Measurements from ENCODE around the gene PARP9.

The PARP9 gene

DNA sequence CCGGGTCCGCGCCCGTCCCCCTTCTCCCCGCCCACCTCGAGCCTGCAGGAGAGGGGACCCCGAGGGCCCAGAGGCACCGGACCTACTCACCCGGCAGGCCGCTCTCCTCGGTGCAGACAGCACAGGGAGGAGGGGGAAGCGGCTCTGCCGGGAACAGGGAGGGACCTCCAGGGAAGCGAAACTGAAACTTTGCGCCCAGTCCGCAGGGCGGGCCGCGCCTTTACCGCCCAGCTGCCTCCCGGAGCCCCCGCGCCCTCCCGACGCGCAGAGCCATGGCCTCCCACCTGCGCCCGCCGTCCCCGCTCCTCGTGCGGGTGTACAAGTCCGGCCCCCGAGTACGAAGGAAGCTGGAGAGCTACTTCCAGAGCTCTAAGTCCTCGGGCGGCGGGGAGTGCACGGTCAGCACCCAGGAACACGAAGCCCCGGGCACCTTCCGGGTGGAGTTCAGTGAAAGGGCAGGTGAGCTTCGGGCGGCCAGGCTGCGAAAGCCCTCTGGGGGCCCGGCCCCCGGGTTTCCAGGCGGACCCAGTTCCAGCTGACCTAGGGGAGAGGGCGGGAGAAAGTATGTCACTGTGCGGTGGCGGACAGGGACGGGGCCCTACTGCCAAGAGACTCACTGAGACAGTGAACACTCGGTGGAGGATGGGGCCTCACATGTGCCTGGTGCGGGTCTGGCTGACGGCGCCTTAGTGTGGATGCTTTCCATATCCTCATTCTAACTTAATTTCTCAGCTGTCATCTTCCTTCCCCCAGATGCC lies at the start of gene PARP9, which contains the start of gene DTX3L:
Gene PARP9, minus strand, starts transcription at position 146 of the 758 bp plus-strand sequence. CDS start 4,680 bp downstream, outside the sequence.
Gene DTX3L, plus strand, starts transcription at position 184 of the 758 bp plus-strand sequence. Its CDS starts 89 bp downstream, at position 273.
- DNase-seq = peak; percentile 90

DNA sequence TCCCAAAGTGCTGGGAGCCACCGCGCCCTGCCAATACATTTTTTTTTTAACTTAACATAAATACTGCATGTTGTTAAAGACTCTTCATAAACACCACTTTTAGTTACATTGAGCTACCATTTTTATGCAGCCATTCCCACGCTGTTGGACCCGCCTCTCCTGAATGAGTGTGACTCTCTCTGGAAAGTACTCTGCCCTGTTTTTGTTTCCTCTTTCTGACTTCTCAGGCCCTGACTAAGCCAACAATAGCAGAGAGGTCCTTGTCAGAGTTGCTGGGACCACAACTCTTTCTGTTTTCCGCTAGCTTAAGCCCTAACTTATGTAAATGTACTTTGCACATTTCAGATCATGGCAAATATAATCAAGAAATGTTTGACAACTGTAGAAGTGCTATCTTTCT lies 48.6 kb upstream of the PARP9 start:
- DNase-seq = no peak

DNA sequence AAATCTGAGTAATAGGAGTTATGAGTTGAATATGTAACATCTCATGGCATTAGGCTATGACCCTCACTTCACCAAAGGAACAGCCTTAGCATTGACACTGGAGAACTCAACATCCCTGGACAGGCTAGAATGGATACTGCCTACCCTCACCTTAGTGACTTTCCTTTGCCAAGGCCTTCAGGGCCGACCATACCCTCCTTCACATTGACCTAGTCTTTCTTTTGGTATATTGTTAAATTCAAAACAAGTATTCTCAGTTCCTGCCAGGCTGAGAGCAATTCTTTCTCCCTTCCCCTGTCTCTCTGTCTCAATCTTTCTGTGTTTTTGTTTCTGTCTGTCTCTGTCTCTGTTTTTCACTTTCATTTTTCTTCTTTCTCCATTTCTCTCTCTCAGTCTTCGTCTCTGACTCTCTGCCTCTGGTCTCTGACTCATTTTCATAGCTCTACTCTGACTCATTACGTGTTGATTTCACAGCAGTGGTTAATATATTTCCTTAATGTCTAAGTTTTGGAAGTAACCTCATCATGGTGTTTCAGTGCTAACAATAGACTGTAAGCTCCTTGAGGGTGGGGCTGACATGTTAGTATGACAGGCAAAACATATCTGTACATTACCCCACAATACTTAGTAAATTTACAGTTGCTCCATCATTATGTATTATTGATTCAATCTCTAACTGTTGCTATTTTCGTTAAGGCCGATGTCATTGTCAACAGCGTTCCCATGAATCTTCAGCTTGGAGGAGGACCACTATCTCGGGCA lies 45.9 kb upstream of the PARP9 start:
- DNase-seq = no peak

DNA sequence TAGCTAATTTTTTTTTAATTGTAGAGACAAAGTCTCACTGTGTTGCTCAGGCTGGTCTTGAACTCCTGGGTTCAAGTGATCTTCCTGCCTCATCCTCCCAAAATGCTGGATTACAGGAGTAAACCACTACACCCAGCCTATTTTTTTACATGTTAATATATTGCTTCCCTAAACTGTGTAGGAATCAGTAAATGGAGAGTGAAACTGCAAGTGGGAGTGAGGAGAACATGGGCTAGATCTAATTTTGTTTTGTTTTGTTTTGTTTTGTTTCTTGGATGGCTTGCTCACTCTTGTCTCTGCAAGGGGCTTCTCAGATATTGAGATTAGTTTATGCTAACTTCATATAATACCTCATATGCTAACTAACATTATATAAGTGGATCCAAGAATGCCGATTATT lies 44.8 kb upstream of the PARP9 start:
- DNase-seq = no peak

DNA sequence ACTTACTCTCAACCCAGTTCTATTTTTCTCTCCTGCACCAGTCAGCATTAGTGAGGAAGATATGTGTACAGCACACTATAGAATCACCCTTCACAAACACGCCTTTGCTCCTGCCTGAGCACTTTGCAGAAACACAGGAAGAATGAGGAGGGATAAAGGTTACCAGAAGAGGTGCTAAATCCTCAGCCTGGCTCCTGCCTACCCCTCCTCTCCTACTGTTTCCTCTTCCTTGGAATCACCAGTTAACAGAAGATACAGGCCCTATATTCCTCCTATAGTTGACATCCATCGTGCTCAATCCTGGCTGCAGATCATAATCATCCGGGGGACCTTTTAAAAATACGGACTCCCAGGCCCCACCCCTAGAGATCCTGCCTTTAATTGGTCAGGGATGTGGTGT lies 42.2 kb upstream of the PARP9 start:
- DNase-seq = no peak

DNA sequence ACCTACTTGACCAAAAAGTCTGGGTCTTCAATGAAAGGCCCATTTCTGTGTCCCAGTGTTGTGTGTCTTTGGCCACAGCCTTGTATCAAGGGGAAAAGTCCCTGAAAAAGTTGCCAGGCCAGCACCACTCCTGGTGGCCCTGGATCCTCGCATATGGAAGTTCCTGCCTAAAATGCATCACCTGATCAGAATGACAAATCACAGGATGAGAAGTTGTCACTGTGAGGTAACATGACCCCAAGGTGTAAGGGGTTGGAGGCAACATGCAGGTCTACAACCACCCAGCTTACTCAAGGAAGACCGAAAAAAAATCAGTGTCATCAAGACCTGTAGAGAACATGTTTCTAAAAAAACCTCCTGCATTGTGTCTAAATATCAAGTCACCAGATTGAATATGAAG lies 39.0 kb upstream of the PARP9 start:
- DNase-seq = no peak

DNA sequence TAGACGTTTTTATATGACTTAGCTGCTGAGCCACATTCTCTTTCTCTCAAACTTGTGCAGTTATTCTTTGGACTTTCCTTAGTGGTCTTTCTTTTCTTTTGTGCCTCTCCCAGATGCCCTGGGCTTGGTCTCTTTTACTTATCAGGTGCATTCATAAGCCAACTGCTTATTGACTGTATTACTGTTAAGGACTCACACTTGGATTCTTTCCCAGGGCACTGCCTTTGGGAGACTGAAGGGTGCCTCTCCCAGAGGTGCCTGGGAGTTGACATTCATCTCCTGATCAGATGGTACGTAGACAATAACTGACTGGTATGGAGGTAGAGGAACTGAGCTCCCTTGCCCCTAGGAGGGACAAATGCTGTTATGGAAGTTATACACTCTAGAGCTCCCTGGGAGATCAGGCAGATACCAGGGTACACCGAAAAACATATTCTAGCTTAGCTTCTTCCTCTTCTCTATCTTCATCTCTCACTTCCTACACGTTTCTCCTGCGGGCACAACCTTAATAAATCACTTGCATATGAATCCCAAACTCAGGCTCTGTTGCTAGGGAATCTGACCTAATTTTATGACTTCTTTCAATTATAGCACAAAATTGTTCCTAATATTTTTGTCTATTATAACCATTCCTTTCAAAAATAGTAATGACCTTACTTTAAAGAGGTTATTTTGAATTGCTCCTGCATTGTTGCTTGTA lies 38.1 kb upstream of the PARP9 start:
- no peak for DNase-seq

DNA sequence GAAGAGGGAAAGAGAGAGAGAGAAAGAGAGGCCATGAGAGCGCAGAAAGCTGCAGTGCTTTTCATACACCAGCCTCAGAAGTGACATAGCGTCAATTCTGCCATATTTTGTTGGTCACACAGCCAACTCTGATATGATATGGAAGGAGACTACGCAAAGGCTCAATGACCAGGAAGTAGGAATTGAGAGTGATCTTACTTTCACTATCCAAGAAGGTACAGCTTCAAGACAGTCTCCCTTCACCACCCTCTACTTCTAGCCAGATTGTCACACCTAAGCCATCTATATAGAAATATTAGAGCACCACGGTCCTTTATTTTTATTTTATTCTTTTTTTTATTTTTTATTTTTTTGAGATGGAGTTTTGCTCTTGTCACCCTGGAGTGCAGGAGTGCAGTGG lies 34.5 kb upstream of the PARP9 start:
- no peak for DNase-seq

DNA sequence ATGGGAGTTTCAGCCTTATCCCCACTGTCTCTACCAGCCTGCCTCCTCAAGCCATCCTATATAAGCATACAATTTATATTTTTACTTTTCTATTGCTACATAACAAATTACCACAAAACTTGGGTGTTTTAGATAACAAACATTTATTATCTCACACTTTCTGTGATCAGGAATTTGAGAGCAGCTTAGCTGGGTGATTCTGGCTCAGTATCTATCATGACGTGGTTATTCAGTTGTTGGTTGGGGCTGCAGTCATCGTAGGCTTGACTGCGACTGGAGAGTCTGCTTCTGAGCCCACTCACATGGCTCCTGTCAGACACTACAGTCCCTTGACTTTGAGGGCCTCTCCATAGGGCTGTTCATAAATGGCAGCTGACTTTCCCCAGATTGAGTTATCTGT lies 34.1 kb upstream of the PARP9 start:
- no peak for DNase-seq

DNA sequence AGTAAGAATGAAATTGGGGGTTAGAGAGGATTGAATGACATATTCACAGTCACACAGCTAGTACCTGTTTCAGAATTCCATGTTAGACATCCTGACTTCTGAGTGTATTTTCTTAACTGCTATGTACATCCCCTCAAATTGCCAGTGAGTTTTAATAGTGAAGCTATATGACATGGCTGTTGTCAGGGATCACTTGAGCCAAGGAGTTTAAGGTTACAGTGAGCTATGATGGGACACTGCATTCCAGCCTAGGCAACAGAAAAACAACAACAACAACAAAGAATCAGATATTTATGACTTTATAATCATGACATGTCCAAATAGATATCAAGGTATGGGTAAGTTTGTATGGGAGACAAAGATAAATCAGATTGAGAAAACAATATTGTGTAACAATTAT lies 29.9 kb upstream of the PARP9 start:
- DNase-seq = no peak

DNA sequence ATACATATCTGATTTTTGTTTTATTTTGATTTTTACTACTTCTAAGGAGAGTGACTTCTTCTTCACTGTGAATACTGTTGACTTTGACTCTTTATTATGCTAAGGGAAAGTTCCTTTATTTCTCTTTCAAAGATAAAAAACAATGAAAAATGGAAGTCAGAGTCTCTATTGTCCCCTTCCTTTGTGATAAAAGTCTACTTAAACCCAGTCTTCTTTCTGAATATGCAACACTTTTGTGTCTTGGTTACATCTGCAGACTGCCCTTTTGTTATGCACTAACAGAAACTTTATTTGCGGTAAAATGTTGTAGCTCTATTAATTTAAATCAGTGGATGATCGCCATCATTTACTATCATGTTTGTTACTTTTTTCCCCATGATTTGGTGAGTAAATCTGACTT lies 26.5 kb upstream of the PARP9 start:
- DNase-seq = no peak

DNA sequence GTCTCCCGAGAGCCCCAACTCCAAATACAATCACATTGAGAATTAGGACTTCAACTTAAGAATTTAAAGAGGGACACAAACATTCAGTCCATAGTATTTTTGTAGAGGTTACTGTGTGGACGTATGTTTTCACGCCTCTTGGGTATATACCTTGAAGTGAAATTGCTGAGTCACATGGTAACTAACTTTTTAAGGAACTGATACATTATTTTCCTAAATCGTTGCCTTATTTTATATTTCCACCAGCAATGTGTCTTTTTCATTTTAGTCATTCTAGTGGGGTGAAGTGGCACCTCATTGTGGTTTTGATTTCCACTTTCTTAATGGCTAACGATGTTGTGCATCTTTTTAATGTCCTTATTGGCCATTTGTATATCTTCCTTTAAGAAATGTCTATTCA lies 25.2 kb upstream of the PARP9 start:
- no peak for DNase-seq

DNA sequence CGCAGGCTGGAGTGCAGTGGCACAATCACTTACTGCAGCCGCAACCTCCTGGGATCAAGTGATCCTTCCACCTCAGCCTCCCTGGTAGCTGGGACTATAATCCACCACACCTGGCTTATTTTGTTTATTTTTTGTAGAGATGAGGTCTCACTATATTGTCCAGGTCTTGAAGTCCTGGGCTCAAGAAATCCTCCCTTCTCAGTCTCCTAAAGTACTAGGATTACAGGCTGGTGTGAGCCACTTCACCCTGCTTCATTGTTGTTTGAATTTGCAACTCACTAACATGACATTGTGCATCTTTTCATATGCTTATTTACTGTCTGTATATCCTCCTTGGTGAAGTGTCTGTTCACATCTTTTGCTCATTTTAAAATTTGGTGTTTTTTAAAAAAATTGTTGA lies 23.5 kb upstream of the PARP9 start:
- DNase-seq = no peak

DNA sequence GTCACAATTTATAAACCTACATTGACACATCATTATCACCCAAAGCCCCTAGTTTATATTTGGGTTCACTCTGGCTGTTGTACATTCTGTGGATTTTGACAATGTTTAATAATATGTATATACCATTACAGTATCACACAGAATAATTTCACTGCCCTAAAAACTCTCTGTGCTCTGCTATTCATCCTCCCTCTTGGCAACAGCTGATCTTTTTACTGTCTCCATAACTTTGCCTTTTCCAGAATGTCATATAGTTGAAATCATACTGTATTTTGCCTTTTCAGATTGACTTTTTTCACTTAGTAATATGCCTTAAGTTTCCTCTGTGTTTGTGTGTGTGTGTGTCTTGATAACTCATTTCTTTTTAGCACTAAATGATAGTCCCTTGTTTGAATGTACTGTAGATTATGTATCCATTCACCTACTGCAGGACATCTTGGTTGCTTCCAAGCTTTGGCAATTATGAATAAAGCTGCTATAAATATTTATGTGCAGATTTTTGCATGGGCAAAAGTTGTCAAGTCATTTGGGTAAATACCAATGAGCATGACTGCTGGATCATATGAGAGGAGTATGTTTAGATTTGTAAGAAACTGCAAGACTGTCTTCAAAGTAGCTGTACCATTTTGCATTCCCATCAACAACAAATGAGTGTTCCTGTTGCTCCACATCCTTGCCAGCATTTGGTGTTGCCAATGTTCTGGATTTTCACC lies 22.8 kb upstream of the PARP9 start:
- no peak for DNase-seq

DNA sequence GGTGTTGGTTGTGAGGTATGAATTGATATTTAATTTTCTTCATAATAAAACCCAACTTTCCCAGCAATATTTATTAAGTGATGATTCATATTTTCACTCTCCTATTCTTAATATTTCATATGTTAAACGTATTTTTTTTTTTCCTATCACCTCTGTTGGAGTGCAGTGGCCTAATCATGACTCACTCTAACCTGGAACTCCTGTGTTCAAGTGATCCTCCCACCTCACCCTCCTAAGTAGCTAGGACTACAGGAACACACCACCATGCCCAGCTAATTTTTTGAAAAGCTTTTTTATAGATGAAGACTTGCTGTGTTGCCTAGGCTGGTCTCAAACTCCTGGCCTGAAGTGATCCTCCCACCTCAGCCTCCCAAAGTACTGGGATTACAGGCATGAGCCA lies 22.0 kb upstream of the PARP9 start:
- no peak for DNase-seq

DNA sequence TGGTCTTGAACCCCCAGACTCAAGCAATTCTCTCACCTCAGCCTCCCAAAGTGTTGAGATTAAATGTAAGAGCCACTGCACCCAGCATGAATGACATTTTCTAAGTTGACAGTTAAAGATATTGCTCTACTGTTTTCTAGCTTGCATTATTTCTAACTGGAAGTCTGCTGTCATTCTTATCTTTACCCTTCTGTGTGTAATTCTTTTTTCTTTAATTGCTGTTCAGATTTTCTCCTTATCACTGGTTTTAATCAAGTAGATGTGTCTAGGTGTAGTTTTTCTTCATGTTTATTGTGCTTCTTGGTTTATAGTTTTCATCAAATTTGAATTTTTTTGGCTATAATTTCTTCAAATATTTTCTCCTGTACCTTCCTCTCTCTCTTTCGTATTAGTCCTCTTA lies 18.3 kb upstream of the PARP9 start:
- no peak for DNase-seq

DNA sequence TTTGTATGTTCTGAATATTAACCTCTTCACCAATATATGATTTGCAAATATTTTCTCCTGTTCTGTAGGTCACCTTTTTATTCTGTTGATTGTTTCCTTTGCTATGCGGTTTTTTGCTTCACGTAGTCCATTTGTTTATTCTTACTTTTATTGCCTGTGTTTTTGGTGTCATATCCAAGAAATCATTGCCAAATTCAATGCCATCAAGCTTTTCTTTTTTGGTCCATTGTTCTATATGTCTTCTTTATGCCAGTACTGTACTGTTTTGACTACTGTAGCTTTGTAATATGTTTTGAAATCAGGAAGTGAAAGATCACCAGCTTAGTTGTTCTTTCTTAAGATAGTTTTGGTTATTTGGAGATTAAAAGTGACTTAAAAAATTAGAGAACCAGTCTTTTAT lies 17.5 kb upstream of the PARP9 start:
- no peak for DNase-seq

DNA sequence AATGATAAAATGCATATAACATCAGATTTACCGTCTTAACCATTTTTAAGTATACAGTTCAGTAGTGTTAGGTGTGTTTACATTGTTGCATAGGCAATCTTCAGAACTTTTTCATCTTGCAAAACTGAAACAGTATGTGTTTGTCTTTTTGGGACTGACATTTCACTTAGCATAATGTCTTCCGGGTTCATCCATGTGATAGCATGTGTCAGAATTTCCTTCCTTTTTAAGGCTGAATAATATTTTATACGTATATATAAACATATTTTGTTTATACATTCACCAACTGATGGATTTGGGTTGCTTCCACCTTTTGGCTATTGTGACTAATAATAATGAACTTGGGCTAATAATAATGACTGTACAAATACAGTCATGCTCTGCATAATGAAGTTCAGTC lies 16.4 kb upstream of the PARP9 start:
- no peak for DNase-seq

DNA sequence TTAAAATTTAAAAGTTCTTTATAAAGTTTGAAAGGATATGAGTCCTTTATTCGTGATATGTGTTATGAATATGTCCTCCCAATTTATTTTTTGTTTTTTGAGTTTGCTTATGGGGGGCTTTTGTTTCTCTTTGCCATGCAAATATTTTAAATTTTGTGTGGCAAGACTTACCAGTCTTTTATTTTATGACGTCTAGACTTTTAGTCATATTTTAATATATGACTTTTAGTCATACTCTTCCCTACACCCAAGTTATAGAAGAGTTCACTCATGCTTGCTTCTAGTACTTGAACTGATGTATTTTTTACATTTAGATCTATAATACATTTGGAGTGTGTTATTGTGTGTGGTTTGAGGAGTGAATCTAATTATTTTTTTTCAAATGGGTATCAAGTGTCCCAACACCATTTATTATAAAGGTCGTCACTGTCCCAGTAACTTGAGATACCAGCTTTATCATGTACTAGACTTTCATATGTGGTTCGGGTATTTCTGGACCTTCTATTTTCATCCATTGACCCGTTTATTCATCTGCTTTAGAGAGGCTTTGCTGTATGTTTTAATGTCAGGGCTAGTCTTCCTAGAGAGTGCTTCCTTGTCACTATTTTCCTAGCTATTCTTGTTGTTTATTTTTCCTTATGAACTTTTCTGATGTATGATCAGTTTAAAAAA lies 14.1 kb upstream of the PARP9 start:
- no peak for DNase-seq

DNA sequence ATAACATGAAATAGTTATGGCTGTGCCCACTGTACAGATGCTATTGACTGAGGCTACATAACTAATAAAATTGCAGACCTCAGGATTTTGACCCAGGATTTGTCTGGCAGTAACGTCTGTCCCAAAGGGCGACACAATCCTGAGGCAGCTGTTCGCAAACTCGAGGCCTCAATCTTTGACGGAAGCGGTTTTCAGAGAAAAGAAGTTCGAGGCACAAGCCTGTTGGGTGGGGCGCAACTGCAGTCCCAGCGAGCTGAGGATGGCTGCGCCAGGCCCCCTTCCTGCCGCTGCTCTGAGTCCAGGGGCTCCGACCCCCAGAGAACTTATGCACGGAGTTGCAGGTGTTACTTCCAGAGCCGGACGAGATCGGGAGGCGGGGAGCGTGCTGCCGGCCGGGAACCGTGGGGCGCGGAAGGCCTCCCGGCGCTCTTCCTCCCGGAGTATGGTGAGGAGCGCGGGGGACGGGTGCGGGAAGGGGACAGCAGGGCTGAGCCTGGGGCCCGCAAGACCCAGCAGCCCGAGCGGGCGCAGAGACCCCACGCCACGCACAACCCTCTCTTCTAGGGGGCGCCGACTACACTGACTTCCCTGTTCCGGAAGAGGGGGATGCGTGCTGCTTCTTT lies 13.4 kb upstream of the PARP9 start, which contains the start of gene PARP15:
Gene PARP15, plus strand, starts transcription at position 242 of the 623 bp plus-strand sequence. Its CDS starts 18 bp downstream, at position 260.
- DNase-seq = peak; percentile 38

DNA sequence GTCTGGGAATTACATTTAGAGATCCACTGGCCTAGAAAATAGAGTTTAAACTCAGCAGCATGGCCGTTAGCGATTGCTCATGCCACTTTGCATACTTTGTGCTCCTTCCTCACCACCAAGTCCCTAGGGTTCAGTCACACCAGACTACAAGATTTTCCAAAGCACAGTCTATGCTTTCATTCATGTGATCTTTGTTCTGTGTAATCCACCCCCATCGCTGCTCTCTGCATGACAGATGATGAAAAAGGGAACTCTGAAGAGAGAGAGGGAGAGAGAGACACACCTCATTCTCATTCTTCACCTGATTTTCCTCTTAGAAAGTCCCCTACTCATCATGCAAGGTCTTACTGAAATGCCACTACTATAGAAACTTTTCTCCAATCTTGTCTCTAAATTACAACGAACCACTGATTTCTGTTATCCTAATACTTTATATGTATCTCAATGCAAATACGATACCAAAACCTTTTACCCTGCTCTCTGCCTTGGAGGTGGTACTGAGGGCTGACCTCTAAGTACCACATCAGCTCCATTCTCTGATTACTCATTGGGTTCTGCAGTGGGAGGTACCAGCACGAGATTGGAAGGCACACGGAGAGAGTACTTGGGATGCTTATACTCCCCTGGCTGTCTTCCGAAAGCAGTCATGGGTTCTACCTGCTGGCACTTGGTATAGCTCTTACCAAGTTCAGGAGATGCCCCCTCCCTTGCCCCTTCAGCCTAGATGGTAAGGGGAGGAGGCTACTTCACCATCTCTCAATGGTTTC lies 12.3 kb upstream of the PARP9 start:
- DNase-seq = peak; percentile 62

Measured in CD4-positive, alpha-beta T cell treated with Interferon gamma for 1 hour (primary cell).